HL-60 (cell line): Measurements from ENCODE around the gene CHRNA4.

ENCODE experiments used
- DNase-seq, 2 experiments: peaks; one replicate each; pipeline ENCODE4 v3.0.0-alpha.2; 2010 to 2020; ENCODE audit warnings: low read depth in 1 of 2, low spot score in 1 of 2
- H3K27ac ChIP-seq: fragments of 250-450 bp; sonication (Bioruptor Pico); replicated peaks from 2 replicates; pipeline ENCODE4 v1.5.1; 2020; ENCODE audit warnings: mild to moderate bottlenecking, moderate library complexity
- H3K27me3 ChIP-seq: fragments of 250-450 bp; sonication (Bioruptor Pico); 2 replicates; pipeline ENCODE4 v1.5.1; 2021; ENCODE audit warnings: mild to moderate bottlenecking, moderate library complexity; ENCODE audit not compliant: insufficient read depth, poor library complexity, severe bottlenecking
- H3K4me3 ChIP-seq: replicated peaks from 2 replicates; pipeline ENCODE4 v1.5.1; 2011; ENCODE audit warnings: mild to moderate bottlenecking, control low read depth, low read length; ENCODE audit not compliant: insufficient read depth
- CTCF ChIP-seq: IDR thresholded peaks from one replicate; pipeline ENCODE4 v1.5.1; 2011; ENCODE audit warnings: low read length, control low read depth, inconsistent platforms; ENCODE audit not compliant: insufficient read depth
- GABPA ChIP-seq: IDR thresholded peaks from 2 replicates; pipeline ENCODE4 v1.6.1; 2012; ENCODE audit warnings: low read depth
- POLR2AphosphoS5 ChIP-seq: IDR thresholded peaks from 2 replicates; pipeline ENCODE4 v1.6.1; 2012; ENCODE audit warnings: low read depth
- REST ChIP-seq: IDR thresholded peaks from 2 replicates; pipeline ENCODE4 v1.6.1; 2012; ENCODE audit warnings: low read depth; ENCODE audit not compliant: insufficient replicate concordance
- SPI1 ChIP-seq: IDR thresholded peaks from 2 replicates; pipeline ENCODE4 v1.6.1; 2012; ENCODE audit warnings: low read depth, mild to moderate bottlenecking, borderline replicate concordance

CHRNA4 gene

GRCh38 chr20:63408684-63409046, 47.5 kb upstream of the CHRNA4 start:
- H3K27ac ChIP-seq: no peak overlapping the region

DNA sequence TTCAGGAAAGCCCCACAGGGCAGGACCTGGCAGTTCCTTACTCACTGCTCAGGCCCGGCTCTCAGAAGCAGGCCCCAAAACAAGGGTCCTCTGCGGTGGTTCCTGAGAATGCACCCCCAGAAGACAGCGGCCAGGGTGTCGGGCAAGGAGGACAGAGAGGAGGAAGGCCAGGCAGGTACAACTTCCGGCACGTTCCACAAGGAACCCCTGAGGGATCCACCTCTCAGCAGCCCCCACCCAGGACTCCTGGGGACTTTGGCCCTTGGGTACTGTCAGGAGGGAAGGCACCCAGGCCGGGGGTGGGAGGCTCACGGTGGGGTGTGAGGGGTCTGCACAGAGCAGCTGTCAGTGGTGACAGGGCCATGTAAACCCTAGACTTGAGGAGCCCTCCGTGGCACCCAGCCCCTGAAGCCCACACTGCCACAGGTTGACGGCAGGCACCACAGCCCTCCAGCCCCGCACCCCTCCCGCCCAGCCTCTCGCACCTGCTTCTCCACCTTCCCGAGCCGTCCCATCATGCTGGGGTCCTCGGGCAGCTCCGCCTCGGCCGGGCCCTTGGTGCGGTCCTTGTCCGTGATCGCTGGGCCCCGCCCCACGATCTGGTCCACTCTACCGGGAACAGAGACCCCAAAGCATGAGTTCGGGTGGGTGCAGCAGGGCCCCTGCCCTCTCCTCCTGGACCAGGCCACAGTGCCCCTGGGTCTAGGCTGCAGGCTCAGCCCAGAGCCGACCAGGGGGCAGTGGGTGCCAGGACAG, 47.0 kb upstream of the CHRNA4 start:
- H3K4me3 ChIP-seq: no peak overlapping the region
- peaks cover 7% of the 10 kb centered on the region for H3K27me3 ChIP-seq
- H3K27ac ChIP-seq: no peak overlapping the region
- DNase-seq: no peak
- TF ChIP-seq REST (no peak), GABPA (no peak), POLR2AphosphoS5 (no peak), CTCF (no peak), SPI1 (no peak)

More at GRCh38 chr20:63408684-63409046, 47.5 kb upstream of the CHRNA4 start:
- Histone ChIP-seq H3K4me3 (no peak overlapping the region), H3K27me3 (peaks cover 9% of the 10 kb centered on the region)
- TF ChIP-seq GABPA: no peak
- no peak for TF ChIP-seq SPI1
- no peak for DNase-seq

- Histone ChIP-seq H3K27me3 (peaks cover 6% of the 10 kb centered on the region), H3K27ac (no peak overlapping the region), H3K4me3 (no peak overlapping the region)
- TF ChIP-seq SPI1: no peak
- no peak for TF ChIP-seq GABPA
- no peak for TF ChIP-seq POLR2AphosphoS5
- no peak for TF ChIP-seq REST
- no peak for TF ChIP-seq CTCF
- no peak for DNase-seq
These were observed 45.6 kb upstream of the CHRNA4 start for GRCh38 chr20:63406617-63407245.

- Histone ChIP-seq H3K27ac (no peak overlapping the region), H3K27me3 (peaks cover 6% of the 10 kb centered on the region), H3K4me3 (no peak overlapping the region)
- TF ChIP-seq GABPA (no peak), POLR2AphosphoS5 (no peak), CTCF (no peak)
- no peak for DNase-seq
These were observed 44.9 kb upstream of the CHRNA4 start for GRCh38 chr20:63406011-63406410.
